ENCODE results near the gene CDH4. TPM values are rescaled to one million over a fixed set of nuclear protein-coding genes. Genes with fewer than 3 reads are reported as not detected.

CDH4 gene
- total RNA-seq, 4 donors from 2014 or later: 0.71 to 4.2 (median 2.9) TPM

DNA sequence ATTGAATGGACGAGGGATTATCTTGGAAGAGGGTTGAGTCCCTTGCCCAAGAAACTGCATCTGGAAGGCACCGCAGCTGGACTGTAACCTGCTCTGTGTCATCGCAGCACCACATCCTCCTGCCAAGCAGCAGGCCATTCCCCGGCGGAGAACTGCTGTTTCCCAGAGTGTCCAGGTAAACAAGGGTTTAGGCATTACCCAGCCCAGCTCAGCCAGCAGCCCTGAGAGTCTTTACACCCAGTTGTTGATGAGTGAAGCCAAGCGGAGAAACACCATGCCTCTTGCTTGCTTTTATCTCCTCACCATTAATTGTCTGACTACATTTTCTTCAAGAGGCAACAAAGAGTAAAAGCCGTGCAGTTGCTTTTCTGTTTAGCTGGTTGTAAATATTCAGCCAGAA is 104.1 kb downstream of the CDH4 start:
- no peak overlapping the region for H3K4me3 ChIP-seq (ENCODE audit: low read depth, poor library complexity, severe bottlenecking)
- WGBS, 2 donors: 65 to 69% methylated on average over 7 of the region's 7 CpGs
- DNase-seq (ENCODE audit: low spot score in 2 of 2): no peak
- TF ChIP-seq CTCF (IDR thresholded peaks at IDR 0.05) (no peak), POLR2A (IDR thresholded peaks at IDR 0.05) (no peak)
- intact Hi-C loops (cut with DNase I; ENCODE audit: low total_unique reads): no loop called here

GRCh38 chr20:61357119-61357518 is 105.1 kb downstream of the CDH4 start:
- no peak for TF ChIP-seq CTCF (IDR thresholded peaks at IDR 0.05)
- no peak for TF ChIP-seq POLR2A (IDR thresholded peaks at IDR 0.05)
- 73 to 84% methylated on average over 11 of the region's 11 CpGs for WGBS, 2 donors
- DNase-seq (ENCODE audit: low spot score in 2 of 2): no peak
- H3K4me3 ChIP-seq (ENCODE audit: low read depth, poor library complexity, severe bottlenecking): no peak overlapping the region
- intact Hi-C loops (cut with DNase I; ENCODE audit: low total_unique reads): no loop called here

- DNase-seq (ENCODE audit: low spot score in 2 of 2): no peak
- no peak overlapping the region for H3K4me3 ChIP-seq (ENCODE audit: low read depth, poor library complexity, severe bottlenecking)
- WGBS, 2 donors: 84 to 85% methylated on average over 17 of the region's 17 CpGs
- TF ChIP-seq POLR2A (IDR thresholded peaks at IDR 0.05): no peak
- TF ChIP-seq CTCF (IDR thresholded peaks at IDR 0.05): no peak
- intact Hi-C loops (cut with DNase I; ENCODE audit: low total_unique reads): no loop called here
Observed at GRCh38 chr20:61359254-61359653, 107.2 kb downstream of the CDH4 start.

- no peak overlapping the region for H3K4me3 ChIP-seq (ENCODE audit: low read depth, poor library complexity, severe bottlenecking)
- WGBS, 2 donors: 68 to 69% methylated on average over 9 of the region's 9 CpGs
- TF ChIP-seq POLR2A (IDR thresholded peaks at IDR 0.05) (no peak), CTCF (IDR thresholded peaks at IDR 0.05) (no peak)
- DNase-seq (ENCODE audit: low spot score in 2 of 2): no peak
- intact Hi-C loops (cut with DNase I; ENCODE audit: low total_unique reads): no loop called here
Observed at GRCh38 chr20:61360296-61360695, 108.2 kb downstream of the CDH4 start.

DNA sequence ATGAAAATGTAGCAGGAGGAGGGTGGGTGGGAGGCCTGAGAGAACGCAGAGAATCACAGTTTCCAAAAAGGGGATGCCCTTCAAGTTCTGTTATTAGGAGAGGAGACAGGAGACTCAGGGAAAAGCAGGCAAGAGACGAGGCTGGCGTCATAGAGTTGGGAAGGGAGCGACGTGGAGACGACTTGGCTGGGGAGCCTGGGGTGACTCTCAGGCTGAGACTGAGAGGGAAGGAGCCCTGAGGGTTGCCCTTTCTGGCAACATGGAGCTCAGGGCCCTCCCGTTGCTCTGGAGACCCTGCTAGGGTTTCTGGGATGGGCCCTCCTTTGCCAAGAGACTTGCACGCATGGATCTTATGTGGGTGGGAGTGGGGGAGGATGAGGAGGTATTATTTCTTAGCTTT is 108.9 kb downstream of the CDH4 start:
- intact Hi-C loops (cut with DNase I; ENCODE audit: low total_unique reads): no loop called here

More for the DNA sequence above, 108.9 kb downstream of the CDH4 start:
- WGBS, 2 donors: 55 to 60% methylated on average over 8 of the region's 8 CpGs
- no peak for DNase-seq (ENCODE audit: low spot score in 2 of 2)
- TF ChIP-seq POLR2A (IDR thresholded peaks at IDR 0.05) (no peak), CTCF (IDR thresholded peaks at IDR 0.05) (no peak)
- H3K4me3 ChIP-seq (ENCODE audit: low read depth, poor library complexity, severe bottlenecking): no peak overlapping the region
